NCI-H2196 treated with DMSO at 0.1 percent for 48 hours (cell line): ENCODE results near the gene UGT2A2.

Experiments
- DNase-seq: peaks from one replicate; lab custom pipeline; 2025; ENCODE audit not compliant: unreplicated experiment; lab: John Stamatoyannopoulos, UW

Gene UGT2A2

GRCh38 chr4:69576251-69576877 lies 63.1 kb downstream of the UGT2A2 start:
- DNase-seq, result no peak

- DNase-seq, result no peak
Measured at GRCh38 chr4:69568787-69569186, 70.7 kb downstream of the UGT2A2 start.

- DNase-seq, result no peak
Measured at GRCh38 chr4:69563424-69563823, 76.0 kb downstream of the UGT2A2 start.

GRCh38 chr4:69549651-69550050 lies 89.8 kb downstream of the UGT2A2 start:
- DNase-seq, result no peak

- DNase-seq, result no peak
Measured at GRCh38 chr4:69546134-69546765, 93.2 kb downstream of the UGT2A2 start.
